ENCODE measurements around the gene DISC1. TPM values are rescaled to one million over a fixed set of nuclear protein-coding genes. Genes with fewer than 3 reads are reported as not detected.

DISC1 gene
- total and polyA plus RNA-seq, 2 experiments from 2014 or later: 2.1 to 6.5 TPM

DNA sequence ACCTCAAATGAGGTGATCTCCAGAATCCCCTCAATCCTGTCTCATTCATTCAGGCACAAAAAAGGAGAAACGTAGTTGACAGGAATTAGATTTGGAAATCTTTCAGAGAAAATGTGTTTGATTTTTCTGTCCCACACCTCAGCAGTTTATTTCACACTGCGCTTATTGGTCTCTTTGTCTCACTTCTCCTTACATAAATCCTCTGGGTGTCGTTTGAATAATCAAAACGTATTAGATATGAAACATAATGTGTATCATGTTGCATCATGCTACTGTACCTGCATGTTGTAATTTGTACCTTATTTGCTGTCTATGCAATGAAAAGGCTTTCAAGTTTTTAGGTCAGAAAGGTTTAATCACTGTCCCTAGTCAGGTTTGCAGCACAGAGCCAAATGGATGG, 255.7 kb downstream of the DISC1 start (continued):
- no peak for TF ChIP-seq ZNF462 (CRISPR knock-in tag; IDR thresholded peaks at IDR 0.05)
- TF ChIP-seq NANOG (IDR thresholded peaks at IDR 0.05; ENCODE audit: borderline replicate concordance): no peak
- no peak for TF ChIP-seq CTCF (conservative IDR thresholded peaks at IDR 0.05; ENCODE audit: low read depth in 2 of 2)
- no peak for TF ChIP-seq JUNB (IDR thresholded peaks at IDR 0.05; ENCODE audit: unreplicated experiment)

- DNase-seq (ENCODE audit: low spot score) (no peak), ATAC-seq (no peak)
- Histone ChIP-seq H3K9me2 (ENCODE audit: insufficient read depth) (0 out of 2 replicates have a peak, but pooled peaks cover 7% of the 10 kb centered on the region), H3F3A (replicated peaks; ENCODE audit: low read depth) (no peaks in the 10 kb centered on the region), H3K4me2 (no peak overlapping the region), H3K27me3 (ENCODE audit: insufficient read depth) (no peaks in the 10 kb centered on the region), H4K20me1 (replicated peaks; ENCODE audit: insufficient read depth) (no peaks in the 10 kb centered on the region), H3K36me3 (ENCODE audit: insufficient read depth) (no peaks in the 10 kb centered on the region), H3K4me1 (ENCODE audit: insufficient read depth) (no peaks in the 10 kb centered on the region), H3K27ac (ENCODE audit: low read depth) (no peak overlapping the region), H3K4me3 (no peak overlapping the region), H2AFZ (no peak overlapping the region), H3K79me2 (replicated peaks; ENCODE audit: insufficient read depth) (no peaks in the 10 kb centered on the region)
- Mint-ChIP-seq H3K4me1 (peaks cover 5% of the 10 kb centered on the region), H3K36me3 (ENCODE audit: low read depth) (no peaks in the 10 kb centered on the region), H3K27ac (no peak overlapping the region), H3K27me3 (ENCODE audit: insufficient read depth, low read depth, poor library complexity) (peaks cover 2% of the 10 kb centered on the region), H3K4me3 (no peak overlapping the region), H3K9me3 (no peaks in the 10 kb centered on the region)
- TF ChIP-seq ZNF331 (CRISPR knock-in tag; IDR thresholded peaks at IDR 0.05; ENCODE audit: low read depth) (no peak), CREB1 (CRISPR knock-in tag; IDR thresholded peaks at IDR 0.05; ENCODE audit: low read depth) (no peak), JUNB (IDR thresholded peaks at IDR 0.05; ENCODE audit: unreplicated experiment) (no peak), ZNF462 (CRISPR knock-in tag; IDR thresholded peaks at IDR 0.05) (no peak), EZH2phosphoT487 (IDR thresholded peaks at IDR 0.05; ENCODE audit: unreplicated experiment) (no peak), ZNF114 (CRISPR knock-in tag; IDR thresholded peaks at IDR 0.05) (no peak), STAT1 (IDR thresholded peaks at IDR 0.05; ENCODE audit: unreplicated experiment) (no peak)
Measured at GRCh38 chr1:231882790-231883189, 256.2 kb downstream of the DISC1 start.
